CD14-positive monocyte (primary cell): ENCODE data around the gene ULK4. TPM values are rescaled to one million over a fixed set of nuclear protein-coding genes. Genes with fewer than 3 reads are reported as not detected.

ENCODE experiments used
- DNase-seq, 3 donors: peaks; one replicate each; pipeline ENCODE4 v3.0.0-alpha.2; 2011 to 2022
- H2AFZ ChIP-seq: 2 replicates; pipeline ENCODE4 v1.6.0; 2012; ENCODE audit warnings: mild to moderate bottlenecking, low read depth, low read length, inconsistent platforms; ENCODE audit not compliant: insufficient read depth, poor library complexity, severe bottlenecking
- H3K27ac ChIP-seq, 2 donors: 1 replicate in 1 of 2; 2 replicates in 1 of 2; pipeline ENCODE4 v1.5.1; 2012 to 2013; ENCODE audit warnings: low read length in 2 of 2, control low read depth in 1 of 2, inconsistent platforms in 1 of 2, low read depth in 1 of 2, mild to moderate bottlenecking in 1 of 2
- H3K27me3 ChIP-seq, 2 donors: one replicate each; pipeline versions ENCODE4 v1.6.0 to v1.6.1; 2011 to 2013; ENCODE audit warnings: low read length in 2 of 2; ENCODE audit not compliant: control insufficient read depth in 2 of 2, insufficient read depth in 2 of 2
- H3K36me3 ChIP-seq, 2 donors: replicated peaks in 1 of 2; 1 replicate in 1 of 2; 2 replicates in 1 of 2; pipeline versions ENCODE4 v1.5.1 to v1.6.1; 2012 to 2013; ENCODE audit warnings: low read length in 2 of 2, control low read depth in 1 of 2, inconsistent platforms in 1 of 2, mild to moderate bottlenecking in 1 of 2; ENCODE audit not compliant: insufficient read depth in 2 of 2, control insufficient read depth in 1 of 2
- H3K4me1 ChIP-seq, 2 donors: 1 replicate in 1 of 2; 2 replicates in 1 of 2; pipeline versions ENCODE4 v1.5.1 to v1.6.1; 2012 to 2013; ENCODE audit warnings: low read length in 2 of 2, control low read depth in 1 of 2, inconsistent platforms in 1 of 2, mild to moderate bottlenecking in 1 of 2, moderate library complexity in 1 of 2; ENCODE audit not compliant: insufficient read depth in 2 of 2, control insufficient read depth in 1 of 2
- H3K4me2 ChIP-seq: replicated peaks from 2 replicates; pipeline ENCODE3; 2012; ENCODE audit warnings: low read length, moderate library complexity, mild to moderate bottlenecking; ENCODE audit not compliant: poor library complexity, severe bottlenecking; ENCODE audit errors: extremely low read depth
- H3K4me3 ChIP-seq, 3 experiments: fragments of 200-600 bp in 1 of 3; sonication (generic) in 1 of 3; replicated peaks in 1 of 3; 1 replicate in 2 of 3; 2 replicates in 1 of 3; pipeline ENCODE4 v1.5.1; 2011 to 2013; ENCODE audit warnings: low read length in 3 of 3, mild to moderate bottlenecking in 3 of 3, control low read depth in 2 of 3, low read depth in 2 of 3, inconsistent platforms in 1 of 3, moderate library complexity in 1 of 3
- H3K79me2 ChIP-seq: 2 replicates; pipeline ENCODE4 v1.6.0; 2012; ENCODE audit warnings: mild to moderate bottlenecking, control low read depth, inconsistent platforms, low read length, moderate library complexity; ENCODE audit not compliant: insufficient read depth
- H3K9ac ChIP-seq: 2 replicates; pipeline ENCODE4 v1.6.0; 2017; ENCODE audit warnings: low read length, mild to moderate bottlenecking; ENCODE audit not compliant: insufficient read depth, poor library complexity, severe bottlenecking
- H3K9me3 ChIP-seq, 2 donors: replicated peaks in 1 of 2; 1 replicate in 1 of 2; 2 replicates in 1 of 2; pipeline versions ENCODE4 v1.5.1 to v1.6.1; 2012 to 2013; ENCODE audit warnings: low read length in 2 of 2, control low read depth in 1 of 2; ENCODE audit not compliant: control insufficient read depth in 1 of 2, insufficient read depth in 1 of 2
- H4K20me1 ChIP-seq: 2 replicates; pipeline ENCODE4 v1.6.0; 2012; ENCODE audit warnings: mild to moderate bottlenecking, low read length, control low read depth, moderate library complexity; ENCODE audit not compliant: insufficient read depth
- H3K27ac Mint-ChIP-seq, 7 donors: one replicate each; pipeline ENCODE4 v1.8.0; 2020; ENCODE audit warnings: mild to moderate bottlenecking in 7 of 7, mixed read lengths in 7 of 7, moderate library complexity in 6 of 7, inconsistent platforms in 2 of 7
- H3K27me3 Mint-ChIP-seq, 3 donors: one replicate each; pipeline ENCODE4 v1.8.0; 2021 to 2022; ENCODE audit warnings: low read depth in 3 of 3, mild to moderate bottlenecking in 3 of 3, mixed read lengths in 3 of 3, moderate library complexity in 3 of 3, inconsistent platforms in 1 of 3
- H3K36me3 Mint-ChIP-seq, 2 donors: one replicate each; pipeline ENCODE4 v1.8.0; 2020; ENCODE audit warnings: mixed read lengths in 2 of 2, inconsistent platforms in 1 of 2, mild to moderate bottlenecking in 1 of 2
- H3K4me1 Mint-ChIP-seq: one replicate; pipeline ENCODE4 v1.8.0; 2020; ENCODE audit warnings: mild to moderate bottlenecking, mixed read lengths
- H3K4me3 Mint-ChIP-seq, 2 donors: one replicate each; pipeline ENCODE4 v1.8.0; 2020; ENCODE audit warnings: mild to moderate bottlenecking in 2 of 2, mixed read lengths in 2 of 2, moderate library complexity in 1 of 2
- H3K9me3 Mint-ChIP-seq, 7 donors: one replicate each; pipeline ENCODE4 v1.8.0; 2020 to 2022; ENCODE audit warnings: mixed read lengths in 7 of 7, mild to moderate bottlenecking in 6 of 7, moderate library complexity in 6 of 7, inconsistent platforms in 2 of 7
- CTCF ChIP-seq: fragments of 200-600 bp; IDR thresholded peaks from one replicate; pipeline ENCODE4 v1.8.0; 2022; ENCODE audit warnings: antibody characterized with exemption, mild to moderate bottlenecking
- WGBS: methylation state at CpG from one replicate; pipeline ENCODE4 v1.1.5; 2013; ENCODE audit warnings: missing lambda C conversion rate; ENCODE audit not compliant: insufficient coverage; 5-methylcytosine and 5-hydroxymethylcytosine counted together
- intact Hi-C, 2 donors: fragments of 100-400 bp; cut with micrococcal nuclease; formaldehyde crosslinking; loops; one replicate each; pipeline versions ENCODE4 v1.15.0 to v1.15.1; 2023
- polyA plus RNA-seq, 3 donors: library from polyadenylated mRNA; depleted of rRNA in 1 of 3; unstranded in 2 of 3; stranded (reverse) in 1 of 3; fragments of 300-500 nt in 2 of 3; fragments of >200 nt in 1 of 3; fragmentation: Illumina TruSeq in 2 of 3; gene quantifications; 1 replicate in 2 of 3; 2 replicates in 1 of 3; pipeline ENCODE4 v1.2.3, GENCODE V29; 2012 to 2021

Gene ULK4
- polyA plus RNA-seq, 3 donors, result 6.7 to 14.0 (median 11.8) TPM

- no peaks in the 10 kb centered on the region for H3K4me1 ChIP-seq
- no peaks in the 10 kb centered on the region for H4K20me1 ChIP-seq
- no peaks in the 10 kb centered on the region for H3K4me1 Mint-ChIP-seq
- H3K9me3 ChIP-seq, result peaks cover 8 to 12% of the 10 kb centered on the region in 2 donors
- peaks cover 8 to 28% (median 17%) of the 10 kb centered on the region in 7 donors for H3K9me3 Mint-ChIP-seq
- TF ChIP-seq CTCF, result no peak
- H3K27ac Mint-ChIP-seq, result no peak overlapping the region
- no peaks in the 10 kb centered on the region for H3K27me3 ChIP-seq
- no peak for DNase-seq
- no peak overlapping the region for H3K27ac ChIP-seq
- H3K36me3 ChIP-seq, result no peaks in the 10 kb centered on the region
- H3K27me3 Mint-ChIP-seq, result peaks cover 0 to 1% (median 0%) of the 10 kb centered on the region in 3 donors
- H3K79me2 ChIP-seq, result no peaks in the 10 kb centered on the region
- H2AFZ ChIP-seq, result no peak overlapping the region
- WGBS, result no CpG with 5 or more reads among the region's 1 CpG
- H3K9ac ChIP-seq, result no peak overlapping the region
- H3K4me2 ChIP-seq, result no peak overlapping the region
- H3K4me3 Mint-ChIP-seq, result no peak overlapping the region
- H3K36me3 Mint-ChIP-seq, result no peaks in the 10 kb centered on the region
- H3K4me3 ChIP-seq, result no peak overlapping the region
- intact Hi-C loops, result no loop called here
These were observed 494.4 kb downstream of the ULK4 start for GRCh38 chr3:41467481-41467880.

- intact Hi-C loops, result no loop called here
- Histone ChIP-seq H3K4me2 (no peak overlapping the region), H4K20me1 (no peaks in the 10 kb centered on the region), H3K27me3 (no peaks in the 10 kb centered on the region), H3K9me3 (peaks cover 0 to 7% of the 10 kb centered on the region in 2 donors), H3K9ac (no peak overlapping the region), H3K4me3 (no peak overlapping the region), H2AFZ (no peak overlapping the region), H3K27ac (no peak overlapping the region), H3K4me1 (no peaks in the 10 kb centered on the region), H3K79me2 (no peaks in the 10 kb centered on the region), H3K36me3 (no peaks in the 10 kb centered on the region)
- no peak for DNase-seq
- H3K4me3 Mint-ChIP-seq, result no peak overlapping the region
- H3K27me3 Mint-ChIP-seq, result peaks cover 0 to 2% (median 1%) of the 10 kb centered on the region in 3 donors
- peaks cover 1 to 11% (median 7%) of the 10 kb centered on the region in 7 donors for H3K9me3 Mint-ChIP-seq
- no peak for TF ChIP-seq CTCF
- H3K36me3 Mint-ChIP-seq, result no peaks in the 10 kb centered on the region
- no peaks in the 10 kb centered on the region for H3K4me1 Mint-ChIP-seq
- no CpG with 5 or more reads among the region's 1 CpG for WGBS
- no peak overlapping the region for H3K27ac Mint-ChIP-seq
These were observed 497.0 kb downstream of the ULK4 start for GRCh38 chr3:41464858-41465257.
